ENCODE results near the gene CYB561D2. TPM values are rescaled to one million over a fixed set of nuclear protein-coding genes. Genes with fewer than 3 reads are reported as not detected.

CYB561D2 gene
- total and polyA plus RNA-seq, 2 of the 13 experiments (the other 11 are each of a cell fraction or from before 2014, with no cell fraction given): 11.1 to 17.2 TPM

GRCh38 chr3:50337175-50337861 is 13.3 kb upstream of the CYB561D2 start (continued):
- TF ChIP-seq HNF1A (IDR thresholded peaks at IDR 0.05; ENCODE audit: low read depth) (no peak), HNF1A (CRISPR knock-in tag; IDR thresholded peaks at IDR 0.05; ENCODE audit: borderline replicate concordance) (0 out of 2 replicates have a peak, but pooled peaks have one; percentile 50), RXRB (CRISPR knock-in tag; IDR thresholded peaks at IDR 0.05; ENCODE audit: borderline replicate concordance) (peak; percentile 40; the same call in 1 of the 2 replicates), GTF3A (CRISPR knock-in tag; conservative IDR thresholded peaks at IDR 0.05) (peak; percentile 90; the same call in 1 of the 2 replicates), BORCS8-MEF2B (CRISPR knock-in tag; IDR thresholded peaks at IDR 0.05) (peak; percentile 63; the same call in 1 of the 2 replicates), ZMYM3 (CRISPR knock-in tag; IDR thresholded peaks at IDR 0.05) (no peak), ZNF746 (CRISPR knock-in tag; IDR thresholded peaks at IDR 0.05) (peak; percentile 40; the same call in 1 of the 2 replicates), ZNF737 (CRISPR knock-in tag; IDR thresholded peaks at IDR 0.05; ENCODE audit: borderline replicate concordance) (no peak), MXD4 (CRISPR knock-in tag; IDR thresholded peaks at IDR 0.05) (peak; percentile 93), SMAD9 (CRISPR knock-in tag; IDR thresholded peaks at IDR 0.05) (no peak; the same call in none of the 2 replicates), ZBTB14 (CRISPR knock-in tag; IDR thresholded peaks at IDR 0.05) (peak; percentile 91), MED13 (CRISPR knock-in tag; IDR thresholded peaks at IDR 0.05) (no peak; the same call in 1 of the 2 replicates), E2F1 (CRISPR knock-in tag; IDR thresholded peaks at IDR 0.05) (peak; percentile 89), ZNF20 (CRISPR knock-in tag; IDR thresholded peaks at IDR 0.05) (no peak), ZNF644 (CRISPR knock-in tag; IDR thresholded peaks at IDR 0.05; ENCODE audit: low read depth) (no peak), ZBTB39 (CRISPR knock-in tag; IDR thresholded peaks at IDR 0.05) (peak; percentile 80; the same call in 1 of the 2 replicates), NPAS2 (CRISPR knock-in tag; IDR thresholded peaks at IDR 0.05; ENCODE audit: borderline replicate concordance) (no peak), ZIK1 (CRISPR knock-in tag; IDR thresholded peaks at IDR 0.05; ENCODE audit: borderline replicate concordance, low read depth) (0 out of 2 replicates have a peak, but pooled peaks have one; percentile 23), YEATS2 (CRISPR knock-in tag; IDR thresholded peaks at IDR 0.05; ENCODE audit: borderline replicate concordance) (peak; percentile 64; the same call in 1 of the 2 replicates), ZNF747 (CRISPR knock-in tag; IDR thresholded peaks at IDR 0.05; ENCODE audit: borderline replicate concordance) (peak; percentile 3; the same call in 1 of the 2 replicates), ZNF337 (CRISPR knock-in tag; IDR thresholded peaks at IDR 0.05; ENCODE audit: borderline replicate concordance, low read depth) (no peak; the same call in 1 of the 2 replicates)
